ENCODE measurements around the gene DNAJC24. TPM values are rescaled to one million over a fixed set of nuclear protein-coding genes. Genes with fewer than 3 reads are reported as not detected.

The DNAJC24 gene
- total RNA-seq, 1 experiment from 2014 or later: 19.0 TPM

- BruUV-seq (replicated peaks): no TSS peak
- no peaks in the 10 kb centered on the region for H3K36me3 Mint-ChIP-seq (ENCODE audit: insufficient read depth, unreplicated experiment)
- intact Hi-C loops (cut with micrococcal nuclease): no loop called here
- H3K27ac Mint-ChIP-seq (ENCODE audit: low read depth, unreplicated experiment): no peak overlapping the region
- no peak overlapping the region for H3K4me3 Mint-ChIP-seq (ENCODE audit: unreplicated experiment)
- H3K27me3 Mint-ChIP-seq (ENCODE audit: insufficient read depth, unreplicated experiment): no peaks in the 10 kb centered on the region
- POLR2A ChIA-PET: interaction anchor here (1.0 kb wide), 1 partner anchor 25 kb away, joined by 3 read pairs; no protein-coding TSS in a partner anchor
- CTCF ChIA-PET: no interaction called here
- no peaks in the 10 kb centered on the region for H3K9me3 Mint-ChIP-seq (ENCODE audit: unreplicated experiment)
- DNase-seq (ENCODE audit: unreplicated experiment): no peak
- H3K4me1 Mint-ChIP-seq (ENCODE audit: insufficient read depth, unreplicated experiment): peaks cover 5% of the 10 kb centered on the region
- TF ChIP-seq CTCF (IDR thresholded peaks at IDR 0.05; ENCODE audit: unreplicated experiment): no peak
Measured at GRCh38 chr11:31422703-31423102, 53.0 kb downstream of the DNAJC24 start.

- no peak for TF ChIP-seq CTCF (IDR thresholded peaks at IDR 0.05; ENCODE audit: unreplicated experiment)
- BruUV-seq (replicated peaks): no TSS peak
- DNase-seq (ENCODE audit: unreplicated experiment): no peak
- Mint-ChIP-seq H3K27me3 (ENCODE audit: insufficient read depth, unreplicated experiment) (no peaks in the 10 kb centered on the region), H3K4me1 (ENCODE audit: insufficient read depth, unreplicated experiment) (peaks cover 3% of the 10 kb centered on the region), H3K27ac (ENCODE audit: low read depth, unreplicated experiment) (no peak overlapping the region), H3K36me3 (ENCODE audit: insufficient read depth, unreplicated experiment) (peaks cover 7% of the 10 kb centered on the region), H3K9me3 (ENCODE audit: unreplicated experiment) (no peaks in the 10 kb centered on the region), H3K4me3 (ENCODE audit: unreplicated experiment) (no peak overlapping the region)
- ChIA-PET CTCF (no interaction called here), POLR2A (no interaction called here)
- intact Hi-C loops (cut with micrococcal nuclease): no loop called here
Measured at GRCh38 chr11:31424652-31425051, 55.0 kb downstream of the DNAJC24 start.

- Mint-ChIP-seq H3K27ac (ENCODE audit: low read depth, unreplicated experiment) (no peak overlapping the region), H3K4me3 (ENCODE audit: unreplicated experiment) (no peak overlapping the region), H3K9me3 (ENCODE audit: unreplicated experiment) (no peaks in the 10 kb centered on the region), H3K27me3 (ENCODE audit: insufficient read depth, unreplicated experiment) (no peaks in the 10 kb centered on the region), H3K4me1 (ENCODE audit: insufficient read depth, unreplicated experiment) (peaks cover 11% of the 10 kb centered on the region), H3K36me3 (ENCODE audit: insufficient read depth, unreplicated experiment) (peaks cover 21% of the 10 kb centered on the region)
- POLR2A ChIA-PET: no interaction called here
- CTCF ChIA-PET: interaction anchor here (1.0 kb wide), 1 partner anchor 890 kb away, joined by 3 read pairs; no protein-coding TSS in a partner anchor
- TF ChIP-seq CTCF (IDR thresholded peaks at IDR 0.05; ENCODE audit: unreplicated experiment): no peak
- DNase-seq (ENCODE audit: unreplicated experiment): no peak
- intact Hi-C loops (cut with micrococcal nuclease): no loop called here
- no TSS peak for BruUV-seq (replicated peaks)
Measured at GRCh38 chr11:31433851-31434250, 64.2 kb downstream of the DNAJC24 start.

GRCh38 chr11:31437742-31438435, 68.2 kb downstream of the DNAJC24 start:
- H3K9me3 Mint-ChIP-seq (ENCODE audit: unreplicated experiment): no peaks in the 10 kb centered on the region
- ChIA-PET CTCF (no interaction called here), POLR2A (interaction anchor here (0.7 kb wide), 1 partner anchor 11 kb away, joined by 3 read pairs; no protein-coding TSS in a partner anchor)
- no TSS peak for BruUV-seq (replicated peaks)
- intact Hi-C loops (cut with micrococcal nuclease): no loop called here
- no peaks in the 10 kb centered on the region for H3K27me3 Mint-ChIP-seq (ENCODE audit: insufficient read depth, unreplicated experiment)
- no peak overlapping the region for H3K4me3 Mint-ChIP-seq (ENCODE audit: unreplicated experiment)
- peak overlapping the region; percentile 49 for H3K27ac Mint-ChIP-seq (ENCODE audit: low read depth, unreplicated experiment)
- peaks cover 11% of the 10 kb centered on the region for H3K4me1 Mint-ChIP-seq (ENCODE audit: insufficient read depth, unreplicated experiment)
- peak; percentile 4 for DNase-seq (ENCODE audit: unreplicated experiment)
- TF ChIP-seq CTCF (IDR thresholded peaks at IDR 0.05; ENCODE audit: unreplicated experiment): no peak
- no peaks in the 10 kb centered on the region for H3K36me3 Mint-ChIP-seq (ENCODE audit: insufficient read depth, unreplicated experiment)
